Measurements from ENCODE around the gene IQCN. TPM values are rescaled to one million over a fixed set of nuclear protein-coding genes. Genes with fewer than 3 reads are reported as not detected.

The IQCN gene
- total and polyA plus RNA-seq, 2 experiments from 2014 or later = 0.35 TPM; not detected in 1

- DNase-seq (ENCODE audit: low spot score) (peak; percentile 90), ATAC-seq (peak; percentile 73)
- H3K79me2 ChIP-seq (replicated peaks; ENCODE audit: insufficient read depth) = no peaks in the 10 kb centered on the region
- no peak overlapping the region for H3K27ac Mint-ChIP-seq
- peaks cover 10% of the 10 kb centered on the region for H3K4me1 Mint-ChIP-seq
- H3K27me3 Mint-ChIP-seq (ENCODE audit: insufficient read depth, low read depth, poor library complexity) = peaks cover 13% of the 10 kb centered on the region
- no peaks in the 10 kb centered on the region for H3K36me3 ChIP-seq (ENCODE audit: insufficient read depth)
- no peaks in the 10 kb centered on the region for H3K27me3 ChIP-seq (ENCODE audit: insufficient read depth)
- no peak overlapping the region for H3K27ac ChIP-seq (ENCODE audit: low read depth)
- no peak overlapping the region for H3K4me3 ChIP-seq
- H3F3A ChIP-seq (replicated peaks; ENCODE audit: low read depth) = peaks cover 7% of the 10 kb centered on the region
- H3K36me3 Mint-ChIP-seq (ENCODE audit: low read depth) = no peaks in the 10 kb centered on the region
- no peaks in the 10 kb centered on the region for H4K20me1 ChIP-seq (replicated peaks; ENCODE audit: insufficient read depth)
- H3K9me2 ChIP-seq (ENCODE audit: insufficient read depth) = no peaks in the 10 kb centered on the region
- peak overlapping the region; percentile 33; the same call in 2 of the 3 replicates for H3K4me3 Mint-ChIP-seq
- H2AFZ ChIP-seq = peak overlapping the region; percentile 80; the same call in 1 of the 2 replicates
- TF ChIP-seq CREB1 (CRISPR knock-in tag; IDR thresholded peaks at IDR 0.05; ENCODE audit: low read depth) (no peak), ZNF462 (CRISPR knock-in tag; IDR thresholded peaks at IDR 0.05) (no peak), REST (IDR thresholded peaks at IDR 0.05; ENCODE audit: unreplicated experiment) (no peak), EZH2 (IDR thresholded peaks at IDR 0.05; ENCODE audit: low read depth, unreplicated experiment) (no peak), JUNB (IDR thresholded peaks at IDR 0.05; ENCODE audit: unreplicated experiment) (no peak), CTCF (conservative IDR thresholded peaks at IDR 0.05; ENCODE audit: low read depth in 2 of 2) (peak; percentile 97 to 99)
- H3K9me3 Mint-ChIP-seq = no peaks in the 10 kb centered on the region; the same call in 2 of the 3 replicates
- H3K4me1 ChIP-seq (ENCODE audit: insufficient read depth) = peaks cover 12% of the 10 kb centered on the region; the same call in 1 of the 2 replicates
- H3K4me2 ChIP-seq = no peak overlapping the region
Measured at GRCh38 chr19:18251587-18252369, 22.5 kb downstream of the IQCN start.
